AG04449 (cell line): ENCODE measurements around the gene AGTPBP1.

Source experiments
- CTCF ChIA-PET: fragments of 350-600 bp; formaldehyde crosslinking; extraction: SDS; loops from one replicate; lab custom pipeline; 2021; ENCODE audit warnings: antibody characterized with exemption; lab: Yijun Ruan, JAX
- POLR2A ChIA-PET: fragments of 400-600, 350-600 bp; formaldehyde crosslinking; extraction: SDS; loops from one replicate; lab custom pipeline; 2020; ENCODE audit warnings: antibody characterized with exemption, inconsistent platforms; lab: Yijun Ruan, JAX
- DNase-seq: peaks from one replicate; pipeline ENCODE4 v3.0.0-alpha.2; 2010; ENCODE audit warnings: low read depth, low spot score
- H3K4me3 ChIP-seq: 2 replicates; pipeline ENCODE4 v1.5.1; 2011; ENCODE audit warnings: low read depth, mild to moderate bottlenecking, control low read depth, low read length
- TF ChIP-seq, protein P1 (sequence below): IDR thresholded peaks from one replicate; pipeline ENCODE4 v1.5.1; 2011; ENCODE audit warnings: mild to moderate bottlenecking, moderate library complexity, low read length, control low read depth, inconsistent platforms; ENCODE audit not compliant: insufficient read depth; ENCODE audit errors: missing control alignments

The AGTPBP1 gene

DNA sequence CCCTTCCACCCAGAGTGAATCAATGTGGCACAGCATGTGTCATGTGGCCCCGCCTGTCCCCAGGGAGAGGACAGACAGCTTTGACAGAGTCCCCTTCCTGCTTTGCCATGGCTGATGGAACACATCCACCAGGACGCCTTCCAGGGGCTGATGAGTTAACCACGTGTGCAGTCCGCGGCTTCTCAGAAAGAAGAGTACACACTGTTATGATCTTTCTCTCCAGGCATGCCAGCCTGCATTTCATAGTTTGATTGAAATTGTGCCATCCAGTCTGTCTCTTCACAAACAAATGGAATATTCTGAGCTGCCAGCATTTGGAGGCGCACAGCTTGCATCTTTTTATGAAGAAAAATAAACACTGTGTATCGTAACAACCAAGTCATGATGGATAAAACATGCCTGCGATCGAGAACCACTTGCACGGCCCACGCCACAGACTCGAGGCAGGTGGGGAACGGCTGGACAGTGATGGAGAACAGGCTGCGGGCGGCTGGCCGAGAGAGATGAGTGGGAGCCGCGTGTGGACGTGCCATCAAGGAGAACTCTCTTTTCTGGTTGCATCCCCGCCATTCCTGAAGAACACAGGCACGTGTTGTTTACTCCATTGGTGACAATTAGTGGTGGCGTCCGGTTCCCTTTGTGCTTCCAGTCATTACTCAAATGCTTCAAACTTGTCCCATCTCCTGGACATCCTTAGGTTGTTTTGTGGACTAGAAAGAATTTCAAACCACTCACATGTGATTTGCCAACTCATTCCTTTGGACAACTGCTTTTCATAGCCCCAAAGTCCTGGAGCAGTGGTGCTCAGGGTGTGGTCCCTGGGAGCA, 220.2 kb downstream of the AGTPBP1 start:
- ChIA-PET CTCF (interaction anchor here (1.7 kb wide), 1 partner anchor 11 kb away, joined by 3 read pairs; no protein-coding TSS in a partner anchor), POLR2A (no interaction called here)
- DNase-seq = no peak
- TF ChIP-seq, protein P1, sequence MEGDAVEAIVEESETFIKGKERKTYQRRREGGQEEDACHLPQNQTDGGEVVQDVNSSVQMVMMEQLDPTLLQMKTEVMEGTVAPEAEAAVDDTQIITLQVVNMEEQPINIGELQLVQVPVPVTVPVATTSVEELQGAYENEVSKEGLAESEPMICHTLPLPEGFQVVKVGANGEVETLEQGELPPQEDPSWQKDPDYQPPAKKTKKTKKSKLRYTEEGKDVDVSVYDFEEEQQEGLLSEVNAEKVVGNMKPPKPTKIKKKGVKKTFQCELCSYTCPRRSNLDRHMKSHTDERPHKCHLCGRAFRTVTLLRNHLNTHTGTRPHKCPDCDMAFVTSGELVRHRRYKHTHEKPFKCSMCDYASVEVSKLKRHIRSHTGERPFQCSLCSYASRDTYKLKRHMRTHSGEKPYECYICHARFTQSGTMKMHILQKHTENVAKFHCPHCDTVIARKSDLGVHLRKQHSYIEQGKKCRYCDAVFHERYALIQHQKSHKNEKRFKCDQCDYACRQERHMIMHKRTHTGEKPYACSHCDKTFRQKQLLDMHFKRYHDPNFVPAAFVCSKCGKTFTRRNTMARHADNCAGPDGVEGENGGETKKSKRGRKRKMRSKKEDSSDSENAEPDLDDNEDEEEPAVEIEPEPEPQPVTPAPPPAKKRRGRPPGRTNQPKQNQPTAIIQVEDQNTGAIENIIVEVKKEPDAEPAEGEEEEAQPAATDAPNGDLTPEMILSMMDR = no peak
- H3K4me3 ChIP-seq = no peak overlapping the region

DNA sequence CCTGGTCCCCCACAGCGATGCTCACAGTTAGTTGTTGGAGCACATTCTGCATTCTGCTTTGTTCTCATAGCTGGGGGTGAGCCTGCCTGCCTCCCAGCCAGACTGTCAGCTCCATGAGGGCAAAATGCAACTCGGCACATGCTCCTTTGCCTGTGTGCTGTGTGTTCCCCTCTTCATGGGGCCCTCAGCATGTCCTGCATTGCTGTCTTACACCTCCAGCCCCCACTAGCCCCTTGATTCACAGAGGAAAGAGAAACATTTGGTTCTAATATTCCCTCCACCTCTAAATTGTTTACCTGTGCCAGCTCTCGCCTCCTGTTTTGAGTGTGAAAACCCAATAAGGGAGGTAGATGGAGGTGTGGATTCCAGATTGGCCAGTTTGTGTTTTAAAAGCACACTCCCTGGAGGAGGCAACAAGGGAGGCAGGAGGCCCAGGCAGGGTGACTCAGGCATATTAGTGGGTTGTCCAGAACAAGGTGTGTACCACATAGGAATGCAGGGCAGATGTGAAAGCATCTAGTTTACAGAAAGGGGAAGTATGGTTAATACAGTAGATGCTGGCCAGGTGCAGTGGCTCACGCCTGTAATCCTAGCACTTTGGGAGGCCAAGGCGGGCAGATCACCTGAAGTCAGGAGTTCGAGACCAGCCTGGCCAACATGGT, 224.6 kb downstream of the AGTPBP1 start:
- no peak for DNase-seq
- H3K4me3 ChIP-seq = no peak overlapping the region
- CTCF ChIA-PET = no interaction called here
- TF ChIP-seq, protein P1 = no peak
- POLR2A ChIA-PET = no interaction called here

DNA sequence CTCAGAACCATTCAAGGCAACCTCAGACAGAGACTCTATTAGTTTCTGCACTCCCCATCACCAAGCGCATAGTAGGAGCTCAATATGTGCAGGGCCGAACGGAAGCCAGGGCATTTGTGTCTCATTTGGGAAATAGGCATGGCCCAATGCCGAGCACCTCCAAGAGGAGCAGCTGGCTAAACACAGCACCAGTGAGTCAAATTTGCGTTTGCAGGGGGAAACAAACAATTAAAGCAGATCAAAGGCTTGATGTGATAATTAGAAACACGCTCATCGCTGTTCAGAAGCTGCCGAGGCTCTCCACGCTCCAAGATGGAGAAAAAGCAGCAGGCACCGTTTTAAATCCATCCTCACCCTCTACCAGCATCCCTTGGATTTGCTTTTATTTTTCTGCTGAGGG, 225.3 kb downstream of the AGTPBP1 start:
- H3K4me3 ChIP-seq = no peak overlapping the region
- ChIA-PET POLR2A (no interaction called here), CTCF (no interaction called here)
- TF ChIP-seq, protein P1 = no peak
- DNase-seq = no peak

DNA sequence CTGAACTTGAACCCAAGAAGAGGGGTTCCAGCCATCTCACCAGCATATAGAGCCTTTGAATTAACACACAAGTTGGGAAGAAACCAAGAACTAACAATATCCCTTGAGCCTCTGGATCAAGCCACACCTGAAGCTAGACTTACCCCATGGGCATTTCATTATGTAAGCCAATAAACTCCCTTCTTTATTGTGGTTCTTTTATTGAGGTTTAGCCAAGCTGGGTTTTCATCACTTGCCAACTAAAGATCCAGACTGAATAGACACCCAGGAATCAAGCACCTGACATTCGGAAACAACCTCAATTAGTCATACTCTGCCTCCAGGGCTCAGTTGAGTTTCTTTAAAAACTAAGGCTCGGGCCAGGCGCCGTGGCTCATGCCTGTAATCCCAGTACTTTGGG, 226.7 kb downstream of the AGTPBP1 start:
- ChIA-PET CTCF (no interaction called here), POLR2A (no interaction called here)
- no peak overlapping the region for H3K4me3 ChIP-seq
- TF ChIP-seq, protein P1 = no peak
- no peak for DNase-seq

DNA sequence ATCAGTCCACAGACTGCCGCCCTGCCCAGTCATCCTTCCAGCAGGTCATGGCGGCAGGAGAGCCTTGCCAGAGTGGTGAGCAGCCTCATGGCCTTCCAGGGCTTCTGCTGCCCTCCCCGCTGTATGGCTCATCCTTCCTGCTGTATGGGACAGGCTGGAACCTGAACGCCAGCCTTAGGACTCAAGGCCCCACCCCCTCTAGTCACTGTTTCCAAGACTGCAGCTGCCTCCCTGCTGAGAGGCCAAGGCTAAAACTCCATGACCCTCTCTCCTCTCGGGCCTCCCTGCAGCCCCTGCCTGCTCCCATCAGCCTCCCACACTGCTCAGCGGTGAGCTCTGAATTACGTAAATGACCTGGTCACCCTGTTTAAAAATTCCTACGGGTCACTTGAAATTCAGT, 227.5 kb downstream of the AGTPBP1 start:
- POLR2A ChIA-PET = no interaction called here
- CTCF ChIA-PET = no interaction called here

DNA sequence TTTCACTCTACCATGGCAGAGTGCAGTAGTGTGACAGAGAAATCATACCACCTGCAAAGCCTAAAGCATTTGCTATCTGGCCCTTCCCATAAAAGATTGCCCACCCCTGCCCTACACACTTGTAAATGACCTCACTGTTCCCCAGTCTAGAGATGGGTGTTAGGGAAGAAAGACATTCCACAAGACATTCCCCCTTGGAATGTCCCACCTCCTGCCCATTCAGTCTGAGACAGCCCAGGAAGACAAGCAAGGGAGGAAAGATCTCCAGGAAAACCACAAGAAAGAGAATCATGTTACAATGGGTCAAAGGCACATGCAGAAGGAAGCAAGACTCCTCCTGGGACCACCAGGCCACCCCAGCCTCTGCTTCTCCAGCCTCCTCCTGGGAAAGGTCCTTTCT, 230.0 kb downstream of the AGTPBP1 start:
- CTCF ChIA-PET = no interaction called here
- DNase-seq = no peak
- POLR2A ChIA-PET = no interaction called here

More for the DNA sequence above, 227.5 kb downstream of the AGTPBP1 start:
- TF ChIP-seq, protein P1 = no peak
- DNase-seq = no peak
- H3K4me3 ChIP-seq = no peak overlapping the region

More for the DNA sequence above, 230.0 kb downstream of the AGTPBP1 start:
- TF ChIP-seq, protein P1 = no peak
- no peak overlapping the region for H3K4me3 ChIP-seq
